Putamen (tissue), 1 donor: ENCODE measurements around the gene KRT6C.
A peak's percentile ranks its signal among the peaks of the same experiment; 100 is the strongest.
"Not testable (repeated sequence)": the region's sequence is repeated elsewhere in the genome, so short reads cannot be mapped to it uniquely, and the experiment has no call there.

Experiments used
- DNase-seq: peaks from one replicate; pipeline ENCODE4 v3.0.0-alpha.2; 2016; ENCODE audit warnings: low spot score

The KRT6C gene

DNA sequence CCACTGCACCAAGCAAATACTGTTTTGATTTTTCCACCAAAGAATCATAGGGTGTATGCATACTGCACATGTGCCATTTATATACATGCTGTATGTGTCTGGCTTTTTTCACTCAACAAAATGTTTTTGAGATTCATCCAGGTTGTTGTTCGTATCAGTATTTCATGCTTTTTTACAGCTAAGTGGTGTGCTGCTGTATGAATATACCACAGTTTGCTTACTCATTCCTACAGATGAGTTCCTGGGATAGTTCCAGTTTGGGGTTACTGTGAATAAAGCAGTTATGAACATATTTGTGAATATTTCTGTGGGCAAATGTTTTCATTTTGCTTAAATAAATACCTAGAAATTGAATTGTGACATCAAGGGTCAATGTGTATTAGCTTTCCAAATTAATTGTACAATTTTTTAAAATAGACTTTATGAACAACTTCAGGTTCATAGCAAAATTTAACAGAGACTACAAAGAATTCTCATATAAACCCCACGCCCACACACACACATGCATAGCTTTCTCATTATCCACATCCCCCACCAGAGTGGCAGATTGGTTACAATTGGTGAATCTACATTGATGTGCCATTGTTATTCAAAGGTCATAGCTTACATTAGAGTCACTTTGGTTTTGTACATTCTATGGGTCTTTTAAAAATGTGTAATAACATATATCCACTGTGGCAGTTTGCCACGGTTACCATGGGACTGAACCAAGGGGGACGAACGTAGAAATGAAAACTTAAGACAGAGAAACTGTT lies 26.4 kb upstream of the KRT6C start:
- no peak for DNase-seq

DNA sequence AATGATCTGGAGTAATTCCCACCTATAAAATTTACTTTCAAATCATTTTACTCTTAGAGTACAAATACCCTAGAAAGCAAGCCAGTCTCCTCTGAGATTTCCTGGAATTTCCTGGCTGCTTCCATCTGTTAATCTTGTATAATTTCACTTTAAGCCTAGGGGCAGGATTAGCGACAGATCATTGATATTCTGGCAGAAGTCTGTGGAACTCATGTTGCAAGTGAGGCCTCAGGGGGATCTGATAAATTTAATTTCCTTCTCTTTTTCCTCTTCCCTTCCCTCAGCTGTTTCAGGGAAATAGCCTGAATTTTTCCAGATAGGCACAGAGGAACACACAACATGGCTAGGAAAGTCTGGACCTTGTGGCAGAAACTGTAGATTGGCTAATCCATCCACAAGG lies 25.3 kb upstream of the KRT6C start:
- no peak for DNase-seq

DNA sequence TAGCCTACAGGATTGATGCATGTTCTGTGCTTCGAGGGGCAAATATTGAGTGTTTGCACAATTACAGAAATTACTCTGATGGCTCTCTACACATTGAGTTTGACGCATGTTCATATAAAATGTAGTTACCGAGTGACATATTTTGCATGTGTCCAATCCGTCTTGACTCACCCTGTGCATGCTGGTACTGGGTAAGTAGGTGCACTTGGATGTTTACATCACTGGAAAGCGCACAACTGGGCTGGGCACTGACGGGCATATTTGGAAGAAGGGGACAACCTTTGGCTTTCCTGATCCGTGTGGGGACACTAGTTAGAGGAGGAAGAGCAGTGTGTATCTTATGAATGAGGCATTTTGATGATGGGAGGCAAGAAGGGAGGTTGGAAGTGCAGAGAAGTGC lies 24.4 kb upstream of the KRT6C start:
- no peak for DNase-seq

DNA sequence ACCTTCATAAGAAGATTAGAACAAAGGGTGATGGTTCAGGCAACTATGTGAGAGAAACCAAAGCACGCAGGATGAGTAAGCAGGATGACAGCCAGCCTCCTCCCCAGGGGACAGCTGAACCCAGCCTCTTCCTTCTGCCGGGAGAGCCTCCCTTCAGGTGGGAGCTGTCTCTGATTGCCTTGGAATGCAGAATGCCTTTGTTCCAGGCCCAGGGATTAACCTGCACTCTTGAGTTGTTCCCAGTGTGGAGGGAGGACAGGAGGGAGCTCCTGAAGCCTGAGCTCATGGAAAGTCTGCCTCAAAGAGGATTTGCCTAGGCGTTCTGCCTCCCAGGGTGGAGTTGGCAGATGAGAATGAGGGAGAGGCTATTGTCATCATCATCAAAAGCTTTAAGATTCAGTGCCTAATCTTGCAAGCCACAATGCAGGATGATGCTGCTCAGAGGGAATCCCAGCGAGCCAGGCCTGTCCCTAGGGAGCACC lies 23.0 kb upstream of the KRT6C start:
- no peak for DNase-seq

DNA sequence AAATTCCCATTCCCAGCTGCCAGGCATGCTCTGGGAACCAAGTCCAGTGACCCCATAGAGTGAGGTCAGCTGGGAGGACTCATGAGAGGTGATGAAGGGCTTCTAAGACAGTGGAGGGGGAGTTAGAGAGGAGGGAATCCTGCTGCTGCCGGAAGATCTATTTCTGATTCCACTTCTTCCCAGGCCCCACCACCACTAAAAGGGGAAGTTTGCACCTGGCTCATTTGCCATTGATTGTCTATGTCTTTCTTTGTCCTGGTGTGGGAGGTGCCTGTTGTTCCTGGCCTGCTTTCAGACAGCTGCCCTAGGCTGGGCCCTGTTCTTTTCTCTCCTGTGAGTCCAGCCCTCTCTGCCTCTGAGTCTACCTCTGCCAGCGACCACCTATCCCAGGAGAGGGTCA lies 22.4 kb upstream of the KRT6C start:
- no peak for DNase-seq

DNA sequence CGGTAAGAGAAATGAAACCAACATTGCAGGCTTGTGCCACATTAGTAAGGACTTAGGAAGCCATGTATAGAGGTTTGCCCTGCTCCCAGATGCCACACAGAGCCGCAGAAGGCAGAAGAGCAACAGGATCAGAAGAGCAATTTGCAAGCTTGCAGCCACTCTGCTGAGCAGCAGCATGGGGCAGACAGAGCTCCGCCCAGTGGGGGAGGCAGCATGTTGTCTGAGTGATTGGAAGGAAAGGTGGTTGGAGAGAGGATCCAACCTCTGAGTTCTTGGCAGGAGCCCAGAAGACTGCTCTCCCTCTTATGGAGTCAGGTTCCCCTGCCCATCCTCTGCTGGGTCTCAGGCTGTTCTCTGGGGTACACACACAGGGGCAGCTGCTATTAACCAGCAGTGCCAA lies 21.8 kb upstream of the KRT6C start:
- peak; percentile 51 for DNase-seq

DNA sequence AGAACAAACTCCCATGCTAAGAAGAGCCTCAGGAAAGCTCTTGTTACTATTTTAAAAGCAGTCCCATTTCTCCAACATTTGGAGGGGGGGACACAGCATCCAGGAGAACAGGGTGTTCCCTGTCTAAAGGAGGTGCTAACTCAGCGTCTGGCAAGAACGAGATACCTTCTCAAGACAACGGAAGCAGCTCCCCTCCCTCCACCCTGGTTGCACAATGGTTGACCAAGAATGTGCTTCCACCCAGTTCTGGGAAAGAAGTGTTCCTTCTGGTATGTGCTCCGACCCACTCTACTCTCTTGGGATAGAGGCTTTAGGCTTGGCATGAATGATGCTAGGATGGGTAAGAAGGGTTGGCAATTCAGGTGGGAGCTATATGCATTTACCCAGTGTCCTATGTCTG lies 20.9 kb upstream of the KRT6C start:
- DNase-seq: no peak

DNA sequence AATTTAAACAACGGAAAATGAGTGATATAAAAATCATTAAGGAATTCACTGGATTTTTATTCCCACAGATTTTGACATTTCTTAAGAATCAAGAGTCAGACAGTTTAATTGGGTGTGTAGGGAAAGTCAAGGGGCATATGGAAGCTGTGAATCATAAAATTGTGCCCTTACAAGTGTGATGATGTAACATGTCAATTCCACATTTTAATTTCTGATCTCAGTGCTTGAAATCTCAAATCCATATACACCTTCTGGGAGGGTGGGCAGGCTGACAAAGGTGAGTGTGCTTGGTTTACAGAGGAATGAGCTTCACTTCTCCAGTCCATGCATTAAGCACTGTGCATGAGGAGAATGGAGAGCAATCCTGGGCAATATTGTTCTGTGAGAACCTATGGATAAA lies 20.5 kb upstream of the KRT6C start:
- DNase-seq: peak; percentile 71

DNA sequence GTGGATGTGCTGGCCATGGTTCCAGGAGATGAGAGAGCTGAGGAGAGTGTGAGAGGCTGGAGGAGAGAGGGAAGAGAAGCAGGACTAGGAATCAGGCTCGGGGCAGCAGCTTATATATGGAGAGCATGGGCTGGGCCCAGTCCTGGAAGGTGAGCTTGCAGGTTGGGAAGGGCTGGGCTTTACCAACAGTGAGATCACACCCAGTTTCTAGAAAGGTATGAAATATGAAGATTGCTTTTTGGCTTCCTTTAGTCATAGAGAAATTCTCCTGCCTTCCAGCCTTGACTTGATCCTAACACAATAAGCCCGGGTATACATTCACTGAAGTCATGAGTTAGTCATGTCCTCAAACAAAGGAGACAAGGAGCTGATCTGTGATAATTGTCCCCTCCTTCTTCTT lies 19.6 kb upstream of the KRT6C start, which contains the start of gene KRT6A:
Gene KRT6A (minus strand): TSS at position 86 of the 400 bp plus-strand sequence. CDS start 69 bp downstream, at position 17.
- no peak for DNase-seq

DNA sequence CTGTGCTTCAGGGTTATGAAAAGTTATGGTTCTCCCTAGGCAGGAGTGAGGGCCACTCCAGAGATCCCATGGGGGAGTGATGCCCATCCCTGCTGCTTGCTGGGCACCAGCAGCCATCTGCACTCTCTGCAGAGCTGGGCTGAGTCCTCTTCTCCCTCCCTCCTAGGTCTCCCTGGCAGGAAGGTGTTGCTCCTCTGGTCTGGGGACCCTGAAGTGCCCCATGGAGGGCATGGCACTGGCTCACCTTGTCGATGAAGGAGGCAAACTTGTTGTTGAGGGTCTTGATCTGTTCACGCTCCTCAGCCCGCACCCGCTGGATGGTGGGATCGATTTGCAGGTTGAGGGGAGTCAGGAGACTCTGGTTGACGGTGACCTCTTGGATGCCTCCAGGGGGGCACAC lies 18.8 kb upstream of the KRT6C start:
- not testable (repeated sequence) for DNase-seq

DNA sequence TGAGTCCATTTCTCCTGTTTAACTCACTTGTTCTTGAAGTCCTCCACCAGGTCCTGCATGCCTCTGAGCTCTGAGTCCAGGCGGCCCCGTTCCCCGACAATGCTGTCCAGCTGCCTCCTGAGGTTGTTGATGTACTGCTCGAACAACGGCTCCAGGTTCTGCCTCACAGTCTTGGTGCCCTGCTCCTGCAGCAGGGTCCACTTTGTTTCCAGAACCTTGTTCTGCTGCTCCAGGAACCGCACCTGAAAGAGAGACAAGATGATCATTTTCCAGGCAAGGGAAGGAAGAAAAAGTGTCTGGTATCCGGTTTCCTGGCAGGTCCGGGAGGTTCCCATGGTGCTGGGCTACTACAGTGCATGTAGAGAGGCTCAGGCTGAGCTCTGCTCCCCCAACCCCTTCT lies 17.9 kb upstream of the KRT6C start:
- not testable (repeated sequence) for DNase-seq

DNA sequence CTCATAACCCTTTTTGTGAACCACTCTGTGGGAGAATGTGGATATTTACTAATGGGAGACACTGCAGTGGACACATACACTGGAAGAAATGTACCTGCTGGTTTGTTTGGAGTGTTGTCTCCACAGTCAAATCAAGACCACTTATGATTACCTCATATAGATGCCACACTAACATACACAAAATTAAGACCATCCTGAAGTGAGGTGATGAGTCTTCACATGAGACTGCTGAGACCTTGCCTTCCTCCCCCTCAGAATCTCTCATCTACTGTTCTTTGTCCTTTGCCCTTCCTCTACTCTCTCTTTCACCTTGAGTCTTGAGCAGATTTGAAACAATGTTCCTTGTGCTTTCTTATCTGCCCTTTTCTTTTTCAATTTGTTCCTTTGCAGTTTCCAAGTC lies 15.1 kb upstream of the KRT6C start:
- no peak for DNase-seq

DNA sequence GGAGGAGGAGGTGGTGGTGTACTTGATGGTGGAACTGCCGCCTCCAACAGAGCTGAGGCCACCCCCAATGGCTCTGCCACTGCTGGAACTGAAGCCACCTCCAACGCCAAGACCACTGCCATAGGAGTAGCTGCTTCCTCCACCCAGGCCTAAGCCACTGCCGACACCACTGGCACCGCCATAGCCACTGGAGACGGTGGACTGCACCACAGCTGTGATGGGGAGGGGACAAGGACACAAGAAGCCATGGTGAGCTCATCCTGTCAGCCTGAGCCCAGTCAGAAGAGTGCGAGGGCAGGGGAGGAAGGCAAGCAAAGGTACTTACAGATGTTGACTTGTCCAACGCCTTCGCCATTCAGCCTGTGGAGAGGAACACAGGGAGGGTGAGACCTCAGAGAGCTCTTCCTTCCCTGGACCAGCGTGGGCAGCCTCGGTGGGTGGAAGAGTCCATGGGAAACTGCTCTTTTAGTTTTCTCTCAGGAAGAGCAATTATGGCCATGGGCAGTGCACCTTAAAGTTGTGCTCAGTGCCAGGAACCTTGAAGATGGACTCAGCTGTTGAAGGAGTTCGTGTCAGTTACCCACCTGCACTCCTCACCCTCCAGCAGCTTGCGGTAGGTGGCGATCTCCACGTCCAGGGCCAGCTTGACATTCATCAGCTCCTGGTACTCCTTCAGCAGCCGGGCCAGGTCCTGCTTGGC lies 14.3 kb upstream of the KRT6C start:
- not testable (repeated sequence) for DNase-seq

DNA sequence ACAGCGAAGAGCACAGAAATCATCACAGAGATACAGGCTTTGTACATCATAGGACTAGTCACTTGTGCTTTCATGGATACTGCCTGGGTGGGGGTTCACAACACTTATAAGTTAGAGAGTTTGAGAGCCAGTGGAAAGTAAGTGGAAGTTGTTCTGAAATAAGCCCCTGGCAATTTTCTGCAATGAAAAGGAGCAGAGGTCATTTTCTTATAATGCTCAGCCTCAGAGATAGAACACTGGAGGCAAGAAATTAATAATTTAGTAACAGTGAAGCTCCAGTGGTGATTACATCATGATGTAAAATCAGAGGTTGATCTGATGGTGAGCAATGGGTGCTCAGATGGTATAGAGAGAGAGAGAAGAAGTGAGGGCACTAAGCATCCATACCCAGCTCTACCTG lies 13.6 kb upstream of the KRT6C start:
- no peak for DNase-seq

DNA sequence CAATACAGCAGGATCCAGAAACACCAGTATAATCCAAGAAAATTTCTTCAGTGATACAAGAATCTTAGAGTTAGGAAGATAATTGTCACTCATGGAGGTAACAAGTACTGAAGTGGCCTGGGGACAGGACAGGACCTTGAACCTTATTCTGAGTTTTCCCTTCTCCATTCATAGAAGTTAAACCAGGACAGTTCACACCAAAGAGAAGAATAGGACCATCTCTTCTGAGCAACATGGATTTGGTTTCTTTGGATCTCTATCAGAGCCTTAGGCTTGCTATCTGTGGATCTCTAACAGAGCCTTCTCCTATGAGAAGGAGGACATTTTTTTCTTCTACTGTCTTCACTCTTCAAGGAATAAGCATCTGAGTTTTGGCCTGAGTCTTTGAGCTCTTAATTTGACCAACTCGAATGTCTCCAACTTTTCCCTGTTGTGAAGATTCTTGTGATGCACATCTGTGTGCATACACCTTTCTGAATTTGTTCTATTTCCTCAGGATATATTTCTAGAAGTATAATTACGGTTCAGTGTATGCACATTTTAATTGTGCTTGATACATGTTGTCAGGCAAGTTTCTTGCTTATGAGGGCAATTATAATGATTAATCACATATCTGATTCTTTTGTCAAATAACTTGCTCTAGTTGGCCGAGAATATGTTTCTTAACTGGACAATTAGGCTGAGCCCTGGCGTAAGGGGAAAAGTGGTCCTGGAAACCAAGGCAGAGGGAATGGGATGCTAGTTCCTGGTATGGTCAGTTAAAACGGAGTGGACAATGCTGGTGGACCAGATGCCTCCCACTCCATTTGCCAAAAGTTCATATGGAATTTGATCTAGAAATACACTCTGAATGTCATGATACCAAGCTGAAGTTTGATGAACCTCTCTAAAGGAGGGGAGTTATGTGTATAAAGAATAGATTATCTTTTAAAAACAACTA lies 12.8 kb upstream of the KRT6C start:
- DNase-seq: no peak

DNA sequence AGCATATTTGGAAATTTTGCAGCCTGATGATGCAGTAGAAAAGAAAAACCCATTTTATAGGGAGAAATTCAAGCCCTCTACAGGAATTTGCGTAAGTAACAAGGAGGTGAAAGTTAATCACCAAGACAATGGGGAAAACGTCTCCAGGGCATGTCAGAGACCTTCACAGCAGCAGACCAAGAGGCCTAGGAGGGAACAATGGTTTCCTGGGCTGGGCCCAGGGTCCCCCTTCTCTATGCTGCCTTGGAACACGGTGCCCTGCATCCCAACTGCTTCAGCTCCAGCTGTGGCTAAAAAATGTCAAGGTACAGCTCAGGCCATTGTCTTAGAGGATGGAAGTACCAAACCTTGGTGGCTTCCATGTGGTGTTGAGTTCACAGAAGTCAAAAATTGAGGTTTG lies 6.5 kb upstream of the KRT6C start:
- no peak for DNase-seq

DNA sequence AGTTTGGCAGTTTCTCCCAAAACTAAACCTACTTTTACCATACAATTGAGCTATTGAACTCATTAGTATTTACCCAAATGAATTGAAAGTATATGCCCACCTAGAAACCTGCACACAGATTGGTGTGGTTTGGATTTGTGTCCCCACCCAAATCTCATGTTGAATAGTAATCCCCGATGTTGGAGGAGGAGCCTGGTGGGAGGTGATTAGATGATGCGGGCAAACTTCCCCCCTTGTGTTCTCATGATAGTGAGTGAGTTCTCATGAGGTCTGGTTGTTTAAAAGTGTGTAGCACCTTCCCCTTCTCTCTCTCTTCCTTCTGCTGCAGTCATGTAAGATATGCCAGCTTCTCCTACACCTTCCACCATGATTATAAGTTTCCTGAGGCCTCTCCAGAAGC lies 4.0 kb upstream of the KRT6C start:
- DNase-seq: no peak

DNA sequence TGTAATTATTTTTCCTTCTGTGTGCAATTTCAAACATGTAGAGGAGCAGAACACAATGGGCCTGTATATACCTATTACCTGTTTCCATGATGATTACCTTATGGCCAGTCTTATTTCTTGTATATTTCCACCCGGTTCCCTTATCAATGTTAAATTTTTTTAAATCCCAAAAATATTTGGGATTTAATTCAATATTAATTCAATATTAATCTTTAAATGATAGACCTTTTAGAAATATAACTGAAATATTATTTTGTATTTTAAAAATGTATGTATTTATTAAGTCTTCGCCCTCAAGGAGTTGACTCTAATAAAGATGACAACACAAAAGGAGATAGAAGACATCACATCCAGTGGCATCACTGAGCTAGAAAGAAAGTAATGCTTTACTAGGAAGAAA lies 607 bp upstream of the KRT6C start:
- DNase-seq: no peak

DNA sequence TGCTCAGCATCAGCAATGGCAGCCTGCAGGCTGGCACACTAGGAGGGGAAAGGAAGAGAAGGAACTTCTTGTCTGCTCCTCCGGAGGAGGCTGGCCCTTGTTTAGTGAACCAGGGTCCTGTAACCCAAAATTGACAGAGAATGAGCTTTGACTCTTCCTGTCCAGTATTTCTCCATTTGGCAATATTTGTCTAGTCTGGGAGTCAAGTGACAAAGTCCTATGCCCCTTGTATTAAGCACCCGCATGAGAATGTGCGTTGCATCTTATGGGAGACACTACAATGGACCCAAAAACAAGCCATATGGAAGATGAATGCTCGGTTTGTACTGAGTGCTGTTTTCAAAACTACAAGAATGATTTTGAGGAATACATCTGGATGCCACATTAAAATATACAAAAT lies 3.8 kb downstream of the KRT6C start:
- DNase-seq: no peak

DNA sequence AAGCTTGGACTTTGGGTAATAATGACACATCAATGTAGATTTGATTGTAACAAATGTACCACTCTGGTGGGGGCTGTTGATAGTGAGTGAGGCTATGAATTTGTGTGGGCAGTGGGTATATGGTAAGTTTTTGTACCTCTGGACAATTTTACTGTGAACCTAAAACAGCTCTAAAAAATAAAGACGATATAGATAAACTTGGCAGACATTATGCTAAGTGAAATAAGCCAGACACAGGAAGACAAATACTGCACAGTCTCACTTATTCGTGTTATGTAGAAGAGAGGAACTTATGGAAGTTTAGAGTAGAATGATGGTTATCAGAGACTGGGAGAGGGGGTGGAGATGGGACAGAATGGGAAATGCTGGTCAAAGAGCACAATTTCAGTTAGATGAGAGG lies 8.7 kb downstream of the KRT6C start:
- no peak for DNase-seq

DNA sequence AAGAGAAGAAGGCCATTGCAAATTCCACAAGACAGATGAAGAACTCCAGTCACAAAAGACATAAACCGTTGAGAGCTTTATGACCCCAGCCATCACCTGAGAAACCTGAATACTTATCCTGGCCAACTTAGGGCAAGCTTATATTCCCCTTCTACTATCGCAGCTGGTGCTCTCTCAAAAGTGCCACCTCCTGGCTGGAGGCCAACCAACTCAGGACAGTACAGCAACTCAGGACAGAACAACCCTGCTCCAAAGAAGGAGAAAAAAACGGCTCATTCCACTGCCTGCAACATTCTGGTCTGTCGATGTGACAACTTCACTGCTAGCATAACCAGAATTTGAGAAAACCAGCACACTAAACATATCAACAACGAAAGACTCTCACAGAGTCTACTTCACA lies 11.9 kb downstream of the KRT6C start:
- no peak for DNase-seq

DNA sequence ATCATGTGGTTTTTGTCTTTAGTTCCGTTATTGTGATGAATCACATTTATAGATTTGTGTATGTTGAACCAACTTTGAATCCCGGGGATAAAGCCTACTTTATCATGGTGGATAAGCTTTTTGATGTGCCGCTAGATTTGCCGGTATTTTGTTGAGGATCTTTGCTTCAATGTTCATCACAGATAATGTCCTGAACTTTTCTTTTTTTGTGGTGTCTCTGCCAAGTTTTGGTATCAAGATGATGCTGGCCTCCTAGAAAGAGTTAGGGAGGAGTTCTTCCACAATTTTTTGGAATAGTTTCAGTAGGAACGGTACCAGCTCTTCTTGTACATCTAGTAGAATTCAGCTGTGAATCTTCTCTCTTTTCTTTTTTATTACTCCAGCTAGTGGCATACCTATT lies 14.7 kb downstream of the KRT6C start:
- DNase-seq: no peak

DNA sequence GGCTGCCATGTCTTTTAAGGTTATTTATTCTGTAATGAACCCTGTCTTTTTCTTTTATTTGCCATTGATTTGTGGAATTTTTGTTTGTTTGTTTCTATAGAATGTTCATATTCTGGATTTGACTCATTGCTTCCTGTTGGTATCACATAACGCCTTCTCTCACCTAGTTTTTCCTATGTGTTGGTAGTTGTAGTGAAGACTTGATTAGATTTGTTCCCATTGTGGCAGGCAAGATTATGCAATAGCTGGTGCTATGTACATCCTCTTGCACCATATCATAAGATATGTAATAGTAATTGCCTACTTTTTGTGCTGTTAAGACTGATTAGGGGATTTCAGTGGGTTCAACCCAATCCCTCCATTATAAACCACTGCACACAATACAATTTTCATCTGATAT lies 17.8 kb downstream of the KRT6C start:
- no peak for DNase-seq
